ENCODE results near the gene PIK3CB. TPM values are rescaled to one million over a fixed set of nuclear protein-coding genes. Genes with fewer than 3 reads are reported as not detected.
"Not testable (repeated sequence)": the region's sequence is repeated elsewhere in the genome, so short reads cannot be mapped to it uniquely, and the experiment has no call there.

Gene PIK3CB
- total and polyA plus RNA-seq, 5 experiments from 2014 or later, result 8.9 to 34.2 (median 13.4) TPM

- H3K9me3 Mint-ChIP-seq, result no peaks in the 10 kb centered on the region
These were observed 28.4 kb upstream of the PIK3CB start for GRCh38 chr3:138862924-138863775.

GRCh38 chr3:138862531-138862923 is 27.8 kb upstream of the PIK3CB start:
- H3K36me3 Mint-ChIP-seq, result no peaks in the 10 kb centered on the region
- ATAC-seq (no peak), DNase-seq (no peak)
- H3K27me3 Mint-ChIP-seq, result no peaks in the 10 kb centered on the region
- H3K9me3 Mint-ChIP-seq, result no peaks in the 10 kb centered on the region
- POLR2A ChIA-PET, result no interaction called here
- no peak overlapping the region for H3K4me3 Mint-ChIP-seq
- H3K4me1 Mint-ChIP-seq, result peaks cover 0 to 6% (median 0%) of the 10 kb centered on the region in 4 donors
- H3K27ac Mint-ChIP-seq, result no peak overlapping the region

More at GRCh38 chr3:138862924-138863775, 28.4 kb upstream of the PIK3CB start:
- H3K27me3 Mint-ChIP-seq, result no peaks in the 10 kb centered on the region
- ATAC-seq (no peak), DNase-seq (no peak)
- peaks cover 0 to 6% (median 0%) of the 10 kb centered on the region in 4 donors for H3K4me1 Mint-ChIP-seq
- no peak overlapping the region for H3K4me3 Mint-ChIP-seq
- no peaks in the 10 kb centered on the region for H3K36me3 Mint-ChIP-seq
- peak overlapping the region in 2 of 10 donors; percentile 44 to 55 for H3K27ac Mint-ChIP-seq
- POLR2A ChIA-PET, result no interaction called here

GRCh38 chr3:138861798-138862197 is 27.1 kb upstream of the PIK3CB start:
- H3K36me3 Mint-ChIP-seq, result no peaks in the 10 kb centered on the region
- H3K27ac Mint-ChIP-seq, result no peak overlapping the region
- peaks cover 0 to 6% (median 0%) of the 10 kb centered on the region in 4 donors for H3K4me1 Mint-ChIP-seq
- no peak overlapping the region for H3K4me3 Mint-ChIP-seq
- H3K9me3 Mint-ChIP-seq, result no peaks in the 10 kb centered on the region
- DNase-seq (no peak), ATAC-seq (no peak)
- H3K27me3 Mint-ChIP-seq, result no peaks in the 10 kb centered on the region
- POLR2A ChIA-PET, result no interaction called here

GRCh38 chr3:138856799-138857198 is 22.1 kb upstream of the PIK3CB start:
- ATAC-seq (no peak), DNase-seq (no peak)
- H3K36me3 Mint-ChIP-seq, result no peaks in the 10 kb centered on the region
- POLR2A ChIA-PET, result no interaction called here
- peaks cover 0 to 8% (median 2%) of the 10 kb centered on the region in 5 donors for H3K27me3 Mint-ChIP-seq
- H3K9me3 Mint-ChIP-seq, result no peaks in the 10 kb centered on the region
- H3K4me1 Mint-ChIP-seq, result peaks cover 0 to 2% (median 0%) of the 10 kb centered on the region in 4 donors
- no peak overlapping the region for H3K27ac Mint-ChIP-seq
- H3K4me3 Mint-ChIP-seq, result no peak overlapping the region

- peak overlapping the region in 1 of 10 donors; percentile 19 for H3K27ac Mint-ChIP-seq
- peaks cover 0 to 2% (median 0%) of the 10 kb centered on the region in 4 donors for H3K4me1 Mint-ChIP-seq
- DNase-seq (no peak), ATAC-seq (no peak)
- H3K36me3 Mint-ChIP-seq, result no peaks in the 10 kb centered on the region
- POLR2A ChIA-PET, result no interaction called here
- peaks cover 0 to 8% (median 2%) of the 10 kb centered on the region in 5 donors for H3K27me3 Mint-ChIP-seq
- no peak overlapping the region for H3K4me3 Mint-ChIP-seq
- no peaks in the 10 kb centered on the region for H3K9me3 Mint-ChIP-seq
These were observed 20.2 kb upstream of the PIK3CB start for GRCh38 chr3:138854940-138855339.

- peaks cover 0 to 8% (median 2%) of the 10 kb centered on the region in 5 donors for H3K27me3 Mint-ChIP-seq
- POLR2A ChIA-PET, result interaction anchor here (0.7 kb wide), 1 partner anchor 63 kb away, joined by 3 read pairs; no protein-coding TSS in a partner anchor
- no peak overlapping the region for H3K4me3 Mint-ChIP-seq
- no peaks in the 10 kb centered on the region for H3K9me3 Mint-ChIP-seq
- H3K4me1 Mint-ChIP-seq, result peaks cover 0 to 2% (median 0%) of the 10 kb centered on the region in 4 donors
- H3K36me3 Mint-ChIP-seq, result no peaks in the 10 kb centered on the region
- ATAC-seq, result no peak
- H3K27ac Mint-ChIP-seq, result no peak overlapping the region
- no peak for DNase-seq
These were observed 19.5 kb upstream of the PIK3CB start for GRCh38 chr3:138854204-138854603.

GRCh38 chr3:138850151-138850550 is 15.4 kb upstream of the PIK3CB start:
- H3K27ac Mint-ChIP-seq, result no peak overlapping the region
- ATAC-seq (no peak), DNase-seq (no peak)
- peaks cover 0 to under 1% (median 0%) of the 10 kb centered on the region in 5 donors for H3K27me3 Mint-ChIP-seq
- H3K9me3 Mint-ChIP-seq, result no peaks in the 10 kb centered on the region
- no peak overlapping the region for H3K4me3 Mint-ChIP-seq
- POLR2A ChIA-PET, result interaction anchor here (0.7 to 1.3 kb wide), 3 partner anchors 12 to 66 kb away, joined by 3 read pairs; no protein-coding TSS in a partner anchor
- H3K36me3 Mint-ChIP-seq, result no peaks in the 10 kb centered on the region
- H3K4me1 Mint-ChIP-seq, result no peaks in the 10 kb centered on the region

- Mint-ChIP-seq H3K9me3 (no peaks in the 10 kb centered on the region), H3K27ac (peak overlapping the region in 1 of 10 donors; percentile 22), H3K36me3 (no peaks in the 10 kb centered on the region), H3K27me3 (no peaks in the 10 kb centered on the region), H3K4me3 (no peak overlapping the region), H3K4me1 (no peaks in the 10 kb centered on the region)
- DNase-seq (no peak), ATAC-seq (no peak)
- POLR2A ChIA-PET, result interaction anchor here (1.3 kb wide), 1 partner anchor 11 kb away, joined by 3 read pairs; no protein-coding TSS in a partner anchor
These were observed 14.7 kb upstream of the PIK3CB start for GRCh38 chr3:138849222-138849940.

- ATAC-seq, result no peak
- DNase-seq, result no peak
- Mint-ChIP-seq H3K27ac (no peak overlapping the region), H3K9me3 (no peaks in the 10 kb centered on the region), H3K27me3 (no peaks in the 10 kb centered on the region), H3K4me3 (no peak overlapping the region), H3K36me3 (no peaks in the 10 kb centered on the region), H3K4me1 (no peaks in the 10 kb centered on the region)
- POLR2A ChIA-PET, result interaction anchor here (1.3 kb wide), 1 partner anchor 11 kb away, joined by 3 read pairs; no protein-coding TSS in a partner anchor
These were observed 14.0 kb upstream of the PIK3CB start for GRCh38 chr3:138848696-138849095.

GRCh38 chr3:138846824-138847223 is 12.1 kb upstream of the PIK3CB start:
- DNase-seq, H3K9me3 Mint-ChIP-seq, POLR2A ChIA-PET, ATAC-seq, H3K4me3 Mint-ChIP-seq, H3K36me3 Mint-ChIP-seq, H3K27ac Mint-ChIP-seq, H3K4me1 Mint-ChIP-seq, H3K27me3 Mint-ChIP-seq: not testable (repeated sequence)

GRCh38 chr3:138846262-138846791 is 11.6 kb upstream of the PIK3CB start:
- POLR2A ChIA-PET, result no interaction called here
- ATAC-seq (no peak), DNase-seq (no peak)
- Mint-ChIP-seq H3K4me1 (peaks cover 0 to 3% (median 0%) of the 10 kb centered on the region in 4 donors), H3K4me3 (no peak overlapping the region), H3K36me3 (no peaks in the 10 kb centered on the region), H3K27me3 (peaks cover 0 to 2% (median 0%) of the 10 kb centered on the region in 5 donors), H3K27ac (no peak overlapping the region), H3K9me3 (no peaks in the 10 kb centered on the region)

GRCh38 chr3:138845771-138846173 is 11.0 kb upstream of the PIK3CB start:
- ATAC-seq (no peak), DNase-seq (no peak)
- Mint-ChIP-seq H3K4me3 (no peak overlapping the region), H3K36me3 (no peaks in the 10 kb centered on the region), H3K9me3 (no peaks in the 10 kb centered on the region), H3K27me3 (peaks cover 0 to 2% (median 0%) of the 10 kb centered on the region in 5 donors), H3K27ac (no peak overlapping the region), H3K4me1 (peaks cover 0 to 3% (median 0%) of the 10 kb centered on the region in 4 donors)
- POLR2A ChIA-PET, result no interaction called here

GRCh38 chr3:138845181-138845601 is 10.5 kb upstream of the PIK3CB start:
- no peaks in the 10 kb centered on the region for H3K9me3 Mint-ChIP-seq
- ATAC-seq (no peak), DNase-seq (no peak)
- POLR2A ChIA-PET, result no interaction called here
- no peak overlapping the region for H3K27ac Mint-ChIP-seq
- H3K4me3 Mint-ChIP-seq, result no peak overlapping the region
- H3K4me1 Mint-ChIP-seq, result peaks cover 0 to 3% (median 0%) of the 10 kb centered on the region in 4 donors
- H3K36me3 Mint-ChIP-seq, result no peaks in the 10 kb centered on the region
- H3K27me3 Mint-ChIP-seq, result peaks cover 0 to 2% (median 0%) of the 10 kb centered on the region in 5 donors

Measured in naive thymus-derived CD8-positive, alpha-beta T cell (primary cell).